Measurements from ENCODE around the gene ATPAF2.

Gene ATPAF2

DNA sequence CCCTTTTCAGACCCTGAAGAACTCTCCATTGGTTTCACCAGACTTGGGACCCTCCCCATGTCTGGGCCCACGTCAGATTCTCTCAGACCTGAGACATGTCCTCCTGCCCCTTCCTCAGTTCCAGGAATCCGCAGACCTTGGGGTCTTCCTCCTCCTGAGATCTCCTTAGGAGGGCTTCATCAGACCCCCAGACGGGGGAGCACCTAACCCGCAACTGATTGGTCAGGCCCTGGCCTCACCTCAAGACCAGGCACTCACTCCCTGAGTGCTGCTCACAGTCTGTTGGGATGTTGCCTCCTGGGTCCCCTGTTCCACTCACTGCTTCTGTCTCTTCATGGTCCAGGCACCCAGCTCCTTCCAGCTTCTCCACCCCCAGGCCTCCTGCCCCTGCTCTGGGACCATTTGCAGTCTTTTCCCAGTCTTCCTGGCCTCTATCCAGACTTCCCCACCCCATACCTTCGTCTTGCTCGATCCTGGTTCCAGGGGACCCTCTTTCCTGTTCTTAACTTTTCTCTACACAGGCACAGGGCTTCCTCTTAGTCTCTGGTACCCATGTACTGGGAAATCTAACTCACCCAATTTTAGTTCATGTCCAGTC is 1.4 kb upstream of the ATPAF2 start:
- no peak for DNase-seq (ENCODE audit: low spot score)
- no peak for TF ChIP-seq CTCF (IDR thresholded peaks at IDR 0.05; ENCODE audit: extremely low read depth, missing control alignments)

GRCh38 chr17:18039535-18040260 is 730 bp upstream of the ATPAF2 start:
- peak; percentile 80 for DNase-seq (ENCODE audit: low spot score)
- no peak for TF ChIP-seq CTCF (IDR thresholded peaks at IDR 0.05; ENCODE audit: extremely low read depth, missing control alignments)

DNA sequence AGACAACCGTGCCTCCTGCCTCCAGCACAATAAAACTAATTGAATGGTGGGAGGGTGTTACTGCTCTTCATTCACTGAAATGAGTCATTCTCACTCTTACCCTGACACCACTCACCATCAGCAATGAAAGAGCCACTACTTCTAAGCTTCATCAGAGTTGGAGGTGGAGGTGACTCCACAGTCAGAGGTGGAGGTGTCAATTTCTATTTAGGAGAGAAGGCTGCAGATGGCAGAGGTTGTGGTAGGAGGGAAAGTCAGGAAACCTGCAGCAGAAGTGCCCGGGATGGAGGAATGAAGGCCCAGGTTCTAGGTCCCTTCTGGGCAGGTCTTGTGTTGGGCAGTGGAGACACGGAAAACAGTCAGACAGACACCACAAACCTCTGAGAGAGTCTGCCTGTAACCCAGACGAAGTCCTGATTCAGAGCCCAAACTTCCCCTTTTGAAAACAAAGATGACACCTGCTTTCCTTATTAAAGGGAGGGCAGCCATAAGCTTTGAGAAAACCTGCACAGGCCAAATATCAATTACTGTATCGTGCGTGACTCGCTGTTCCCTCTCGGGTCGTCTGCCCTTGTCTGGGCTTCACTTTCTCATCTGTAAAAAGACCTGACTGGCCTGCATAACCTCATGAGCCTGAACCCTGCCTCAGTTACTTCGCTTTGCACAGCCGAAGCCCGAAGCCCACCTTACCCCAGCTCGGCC is 668 bp downstream of the ATPAF2 start:
- peak; percentile 41 for DNase-seq (ENCODE audit: low spot score)

GRCh38 chr17:18037486-18037885 is 1.5 kb downstream of the ATPAF2 start:
- DNase-seq (ENCODE audit: low spot score), result no peak

More for the DNA sequence above, 668 bp downstream of the ATPAF2 start:
- no peak for TF ChIP-seq CTCF (IDR thresholded peaks at IDR 0.05; ENCODE audit: extremely low read depth, missing control alignments)

GRCh38 chr17:18035704-18036103 is 3.3 kb downstream of the ATPAF2 start:
- TF ChIP-seq CTCF (IDR thresholded peaks at IDR 0.05; ENCODE audit: extremely low read depth, missing control alignments), result no peak
- DNase-seq (ENCODE audit: low spot score), result no peak

More at GRCh38 chr17:18037486-18037885, 1.5 kb downstream of the ATPAF2 start:
- TF ChIP-seq CTCF (IDR thresholded peaks at IDR 0.05; ENCODE audit: extremely low read depth, missing control alignments), result no peak

DNA sequence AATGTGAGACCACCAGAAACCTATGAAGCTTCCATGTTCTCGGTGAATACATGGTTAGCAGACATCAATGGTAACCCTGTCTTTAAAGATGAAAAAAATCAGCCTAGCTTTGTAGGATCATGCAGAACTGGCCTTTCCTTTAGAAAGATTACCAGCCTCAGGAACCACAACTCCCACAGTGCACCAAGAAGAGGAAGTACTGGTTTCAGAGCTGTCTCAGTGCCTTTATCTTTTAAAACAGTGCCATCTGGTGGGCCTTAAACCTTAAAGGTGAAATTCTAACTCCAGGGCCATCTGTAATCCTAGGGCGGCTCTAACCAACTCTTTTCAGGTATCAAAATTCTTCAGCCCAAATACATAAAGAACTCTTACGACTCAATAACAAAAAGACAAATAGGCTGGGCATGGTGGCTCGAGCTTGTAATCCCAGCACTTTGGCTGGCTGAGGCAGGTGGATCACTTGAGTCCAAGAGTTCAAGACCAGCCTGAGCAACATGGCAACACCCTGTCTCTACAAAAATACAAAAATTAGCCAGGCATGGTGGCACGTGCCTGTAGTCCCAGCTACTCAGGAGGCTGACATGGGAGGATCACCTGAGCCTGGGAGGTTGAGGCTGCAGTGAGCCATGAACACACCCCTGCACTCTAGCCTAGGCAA is 5.4 kb downstream of the ATPAF2 start:
- TF ChIP-seq CTCF (IDR thresholded peaks at IDR 0.05; ENCODE audit: extremely low read depth, missing control alignments), result peak; percentile 46
- DNase-seq (ENCODE audit: low spot score), result peak; percentile 78
